Panc1 (cell line): ENCODE data around the gene LTF.

Experiments used
- POLR2AphosphoS5 ChIP-seq: IDR thresholded peaks from 2 replicates; pipeline ENCODE4 v1.6.1; 2012; ENCODE audit warnings: mild to moderate bottlenecking, low read depth, low read length, moderate library complexity
- SIN3A ChIP-seq: IDR thresholded peaks from 2 replicates; pipeline ENCODE4 v1.6.1; 2012; ENCODE audit warnings: low read depth, mild to moderate bottlenecking, low read length, moderate library complexity, borderline replicate concordance; ENCODE audit not compliant: insufficient read depth
- TCF7L2 ChIP-seq: IDR thresholded peaks from 2 replicates; pipeline ENCODE4 v1.6.1; 2011; ENCODE audit warnings: mild to moderate bottlenecking, low read depth, low read length, inconsistent platforms
- TF ChIP-seq, protein P1 (sequence below): fragments of 450-650 bp; IDR thresholded peaks from 2 replicates; pipeline ENCODE4 v1.5.1; 2017; ENCODE audit warnings: mild to moderate bottlenecking
- TF ChIP-seq, protein P2 (sequence below), 2 experiments: IDR thresholded peaks; 2 replicates each; pipeline ENCODE4 v1.6.1; 2011 to 2012; ENCODE audit warnings: low read depth in 2 of 2, control low read depth in 1 of 2, low read length in 1 of 2, mild to moderate bottlenecking in 1 of 2, moderate library complexity in 1 of 2; ENCODE audit not compliant: insufficient read depth in 1 of 2

DNA sequence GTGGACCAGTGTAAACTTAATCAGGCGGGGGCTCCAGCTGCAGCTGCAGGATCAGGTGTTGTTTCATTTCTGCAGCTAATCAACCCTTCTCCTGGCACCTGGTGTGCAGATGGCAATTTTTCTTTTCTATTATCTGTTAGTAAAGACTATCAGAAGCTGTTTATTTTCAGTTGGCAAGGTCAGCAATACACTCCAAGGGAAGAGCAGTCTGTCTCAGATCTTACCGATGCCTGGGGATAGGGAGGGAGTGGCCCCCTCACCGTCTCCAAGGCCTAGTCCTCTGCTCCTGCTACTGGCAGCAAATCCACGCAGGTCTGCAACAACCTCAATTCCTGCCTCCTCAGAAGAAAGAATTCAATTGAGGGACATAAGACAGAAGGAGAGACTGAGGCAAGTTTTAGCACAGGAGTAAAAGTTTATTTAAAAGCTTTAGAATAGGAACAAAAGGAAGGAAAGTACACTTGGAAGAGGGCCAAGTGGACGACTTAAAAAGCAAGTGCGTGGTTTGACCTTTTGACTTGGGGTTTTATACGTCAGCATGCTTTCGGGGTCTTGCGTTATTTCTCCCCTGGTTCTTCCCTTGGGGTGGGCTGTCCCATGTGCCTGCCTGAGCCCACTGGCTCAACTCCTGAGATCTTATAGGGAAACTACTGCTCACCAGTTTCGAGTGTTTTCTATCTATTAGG, 48.4 kb downstream of the LTF start:
- TF ChIP-seq, protein P1, sequence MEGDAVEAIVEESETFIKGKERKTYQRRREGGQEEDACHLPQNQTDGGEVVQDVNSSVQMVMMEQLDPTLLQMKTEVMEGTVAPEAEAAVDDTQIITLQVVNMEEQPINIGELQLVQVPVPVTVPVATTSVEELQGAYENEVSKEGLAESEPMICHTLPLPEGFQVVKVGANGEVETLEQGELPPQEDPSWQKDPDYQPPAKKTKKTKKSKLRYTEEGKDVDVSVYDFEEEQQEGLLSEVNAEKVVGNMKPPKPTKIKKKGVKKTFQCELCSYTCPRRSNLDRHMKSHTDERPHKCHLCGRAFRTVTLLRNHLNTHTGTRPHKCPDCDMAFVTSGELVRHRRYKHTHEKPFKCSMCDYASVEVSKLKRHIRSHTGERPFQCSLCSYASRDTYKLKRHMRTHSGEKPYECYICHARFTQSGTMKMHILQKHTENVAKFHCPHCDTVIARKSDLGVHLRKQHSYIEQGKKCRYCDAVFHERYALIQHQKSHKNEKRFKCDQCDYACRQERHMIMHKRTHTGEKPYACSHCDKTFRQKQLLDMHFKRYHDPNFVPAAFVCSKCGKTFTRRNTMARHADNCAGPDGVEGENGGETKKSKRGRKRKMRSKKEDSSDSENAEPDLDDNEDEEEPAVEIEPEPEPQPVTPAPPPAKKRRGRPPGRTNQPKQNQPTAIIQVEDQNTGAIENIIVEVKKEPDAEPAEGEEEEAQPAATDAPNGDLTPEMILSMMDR, result no peak
- TF ChIP-seq POLR2AphosphoS5 (no peak), TCF7L2 (no peak), SIN3A (no peak)
- TF ChIP-seq, protein P2, sequence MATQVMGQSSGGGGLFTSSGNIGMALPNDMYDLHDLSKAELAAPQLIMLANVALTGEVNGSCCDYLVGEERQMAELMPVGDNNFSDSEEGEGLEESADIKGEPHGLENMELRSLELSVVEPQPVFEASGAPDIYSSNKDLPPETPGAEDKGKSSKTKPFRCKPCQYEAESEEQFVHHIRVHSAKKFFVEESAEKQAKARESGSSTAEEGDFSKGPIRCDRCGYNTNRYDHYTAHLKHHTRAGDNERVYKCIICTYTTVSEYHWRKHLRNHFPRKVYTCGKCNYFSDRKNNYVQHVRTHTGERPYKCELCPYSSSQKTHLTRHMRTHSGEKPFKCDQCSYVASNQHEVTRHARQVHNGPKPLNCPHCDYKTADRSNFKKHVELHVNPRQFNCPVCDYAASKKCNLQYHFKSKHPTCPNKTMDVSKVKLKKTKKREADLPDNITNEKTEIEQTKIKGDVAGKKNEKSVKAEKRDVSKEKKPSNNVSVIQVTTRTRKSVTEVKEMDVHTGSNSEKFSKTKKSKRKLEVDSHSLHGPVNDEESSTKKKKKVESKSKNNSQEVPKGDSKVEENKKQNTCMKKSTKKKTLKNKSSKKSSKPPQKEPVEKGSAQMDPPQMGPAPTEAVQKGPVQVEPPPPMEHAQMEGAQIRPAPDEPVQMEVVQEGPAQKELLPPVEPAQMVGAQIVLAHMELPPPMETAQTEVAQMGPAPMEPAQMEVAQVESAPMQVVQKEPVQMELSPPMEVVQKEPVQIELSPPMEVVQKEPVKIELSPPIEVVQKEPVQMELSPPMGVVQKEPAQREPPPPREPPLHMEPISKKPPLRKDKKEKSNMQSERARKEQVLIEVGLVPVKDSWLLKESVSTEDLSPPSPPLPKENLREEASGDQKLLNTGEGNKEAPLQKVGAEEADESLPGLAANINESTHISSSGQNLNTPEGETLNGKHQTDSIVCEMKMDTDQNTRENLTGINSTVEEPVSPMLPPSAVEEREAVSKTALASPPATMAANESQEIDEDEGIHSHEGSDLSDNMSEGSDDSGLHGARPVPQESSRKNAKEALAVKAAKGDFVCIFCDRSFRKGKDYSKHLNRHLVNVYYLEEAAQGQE (IDR thresholded peaks at IDR 0.05; ENCODE audit: insufficient read depth in 1 of 2, low read depth in 2 of 2, low read length in 1 of 2), result no peak
